22Rv1 (cell line): ENCODE results near the gene ARHGAP27.

Experiments
- H3K27ac ChIP-seq: fragments of 450-650 bp; 2 replicates; pipeline ENCODE4 v1.5.1; 2017
- CTCF ChIP-seq: fragments of 450-650 bp; IDR thresholded peaks from 2 replicates; pipeline ENCODE4 v1.5.1; 2017; ENCODE audit warnings: mild to moderate bottlenecking
- ZFX ChIP-seq: fragments of 450-650 bp; IDR thresholded peaks from 2 replicates; pipeline ENCODE4 v1.6.1; 2017; ENCODE audit warnings: antibody characterized with exemption, borderline replicate concordance

ARHGAP27 gene

GRCh38 chr17:45423304-45423974 is 9.2 kb downstream of the ARHGAP27 start:
- H3K27ac ChIP-seq: no peak overlapping the region
- TF ChIP-seq ZFX: no peak
- TF ChIP-seq CTCF: no peak

- no peak overlapping the region for H3K27ac ChIP-seq
- TF ChIP-seq CTCF (no peak), ZFX (no peak)
Measured at GRCh38 chr17:45414990-45415881, 17.4 kb downstream of the ARHGAP27 start.

GRCh38 chr17:45413498-45413923 is 19.2 kb downstream of the ARHGAP27 start:
- TF ChIP-seq ZFX (no peak), CTCF (no peak)
- no peak overlapping the region for H3K27ac ChIP-seq

GRCh38 chr17:45411348-45412105 is 21.1 kb downstream of the ARHGAP27 start:
- TF ChIP-seq ZFX (no peak), CTCF (no peak)
- H3K27ac ChIP-seq: no peak overlapping the region

GRCh38 chr17:45410144-45411091 is 22.3 kb downstream of the ARHGAP27 start:
- no peak for TF ChIP-seq ZFX
- no peak overlapping the region for H3K27ac ChIP-seq

GRCh38 chr17:45409659-45410076 is 23.0 kb downstream of the ARHGAP27 start:
- no peak overlapping the region for H3K27ac ChIP-seq
- TF ChIP-seq CTCF: no peak
- no peak for TF ChIP-seq ZFX
